ENCODE measurements around the gene FGF19.

The FGF19 gene

DNA sequence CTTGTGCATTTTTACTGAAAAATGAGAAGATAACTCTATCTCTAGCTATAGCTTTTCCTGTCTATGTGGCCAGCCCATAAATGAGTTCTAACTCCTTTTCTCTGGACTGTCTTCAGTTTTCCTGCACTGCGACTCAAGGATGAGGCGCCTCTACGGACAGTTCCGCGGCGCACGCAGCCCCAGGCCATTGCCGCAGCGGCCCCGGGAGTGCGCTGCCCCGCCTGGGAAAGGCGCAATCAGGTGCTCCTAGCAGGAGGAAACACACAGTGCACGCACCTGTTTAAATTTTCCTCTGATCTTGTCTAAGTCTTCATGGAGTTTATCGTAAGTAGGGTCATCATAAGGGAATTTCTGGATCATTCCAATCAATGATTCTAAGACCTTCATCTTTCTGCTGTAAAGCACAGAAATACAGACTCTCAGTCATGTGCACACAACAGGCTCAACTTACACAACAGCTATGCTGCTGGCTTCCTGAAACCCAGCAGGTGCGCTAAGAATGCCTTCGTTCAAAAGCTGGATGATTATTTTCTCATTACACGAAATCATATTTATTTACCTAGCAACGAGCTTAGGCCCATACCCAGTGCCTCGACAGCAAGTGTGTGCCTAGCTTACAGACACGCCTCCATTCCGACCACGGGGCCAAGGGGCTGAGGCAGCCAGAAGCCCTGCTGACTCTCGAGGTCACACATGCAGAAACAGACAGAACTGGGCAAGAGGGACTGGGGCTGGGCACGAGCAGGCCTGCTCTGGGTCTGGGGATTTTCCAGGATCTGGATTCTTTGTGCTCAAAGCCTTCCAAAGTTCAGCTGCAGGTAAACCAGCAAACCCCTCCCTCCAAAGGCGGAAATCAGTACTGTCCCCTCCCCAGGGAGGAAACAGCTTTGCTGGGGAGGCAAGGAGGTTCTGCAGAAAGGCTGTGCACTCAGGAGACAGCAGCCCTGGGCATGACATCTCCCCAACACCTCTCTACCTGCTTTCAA, 35.9 kb downstream of the FGF19 start:
- no peak for DNase-seq

- DNase-seq: no peak
Observed at GRCh38 chr11:69666752-69667536, 36.9 kb downstream of the FGF19 start.

GRCh38 chr11:69666261-69666660, 37.6 kb downstream of the FGF19 start:
- no peak for DNase-seq

GRCh38 chr11:69665669-69666068, 38.2 kb downstream of the FGF19 start:
- no peak for DNase-seq

DNA sequence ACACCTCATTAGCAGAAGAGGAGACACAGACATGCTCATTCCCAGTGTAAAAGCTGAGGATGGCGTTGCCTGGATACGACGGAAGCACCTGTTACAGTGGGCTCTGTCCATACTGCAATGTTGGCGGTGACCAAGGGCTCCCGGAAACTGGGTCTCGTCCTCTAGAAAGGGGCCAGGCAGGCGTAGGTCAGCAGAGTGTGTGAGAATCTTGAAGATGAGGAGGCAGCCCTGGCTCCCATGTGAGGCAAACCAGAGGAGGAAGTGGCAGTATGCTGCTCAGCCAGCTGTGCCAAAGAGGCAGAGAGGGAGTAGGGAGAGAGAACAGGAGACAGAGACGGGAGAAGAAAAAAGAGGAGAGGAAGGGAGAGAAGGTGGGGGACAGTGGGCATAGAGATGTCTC, 38.9 kb downstream of the FGF19 start:
- DNase-seq: no peak

GRCh38 chr11:69664103-69664775, 39.6 kb downstream of the FGF19 start:
- no peak for DNase-seq

DNA sequence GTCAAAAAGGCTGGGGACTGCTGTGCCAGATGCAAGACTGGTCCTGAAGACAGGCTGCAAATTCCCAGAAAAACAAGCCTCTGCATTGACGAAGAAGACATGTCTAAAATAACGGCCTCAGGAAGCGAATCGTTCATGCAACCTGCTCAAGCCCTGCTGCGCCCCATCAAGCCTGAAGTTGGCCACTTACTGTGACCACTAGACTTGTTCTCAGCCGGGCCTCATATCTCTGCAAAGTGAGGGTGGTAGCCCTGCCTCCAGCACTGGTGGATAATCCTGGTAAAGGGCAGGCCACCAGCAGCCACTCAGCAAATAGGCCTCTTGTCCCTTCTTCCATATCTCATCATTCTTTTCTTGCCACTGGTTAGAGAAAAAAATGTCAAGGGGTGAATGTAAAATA, 40.5 kb downstream of the FGF19 start:
- no peak for DNase-seq

DNA sequence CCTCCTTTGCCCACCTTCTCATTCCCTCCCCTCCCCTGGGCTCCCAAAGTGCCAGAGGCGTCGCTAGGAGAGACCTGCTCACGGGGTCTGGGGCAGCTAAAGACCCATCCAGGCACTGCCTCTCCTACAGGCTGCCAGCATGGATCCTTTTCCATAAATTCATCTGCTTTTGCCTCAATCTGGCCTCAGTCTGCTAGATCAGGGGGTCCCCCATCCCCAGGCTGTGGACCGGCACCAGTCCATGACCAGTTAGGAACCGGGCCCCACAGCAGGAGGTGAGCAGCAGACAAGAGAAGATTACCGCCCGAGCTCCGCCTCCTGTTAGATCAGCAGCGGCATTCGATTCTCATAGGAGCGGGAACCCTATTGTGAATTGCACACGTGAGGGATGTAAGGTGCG, 41.0 kb downstream of the FGF19 start:
- DNase-seq: no peak

- DNase-seq: no peak
Observed at GRCh38 chr11:69662021-69662698, 41.7 kb downstream of the FGF19 start.

DNA sequence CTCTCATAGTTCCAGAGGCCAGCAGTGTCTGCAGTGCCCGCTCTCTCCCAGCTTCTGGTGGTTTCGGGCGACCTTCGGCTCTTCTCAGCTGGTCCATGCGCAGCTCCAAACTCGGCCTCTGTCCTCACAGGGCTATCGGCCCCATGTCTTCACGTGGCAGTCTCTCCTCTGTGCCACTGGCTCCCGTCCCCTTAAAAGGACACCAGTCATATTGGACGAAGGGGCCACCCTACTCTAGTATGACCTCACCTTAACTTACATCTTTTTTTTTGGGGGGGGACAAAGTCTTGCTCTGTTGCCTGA, 42.5 kb downstream of the FGF19 start:
- no peak for DNase-seq

- DNase-seq: no peak
Observed at GRCh38 chr11:69660001-69660500, 43.8 kb downstream of the FGF19 start.

GRCh38 chr11:69659591-69659990, 44.2 kb downstream of the FGF19 start:
- DNase-seq: no peak

DNA sequence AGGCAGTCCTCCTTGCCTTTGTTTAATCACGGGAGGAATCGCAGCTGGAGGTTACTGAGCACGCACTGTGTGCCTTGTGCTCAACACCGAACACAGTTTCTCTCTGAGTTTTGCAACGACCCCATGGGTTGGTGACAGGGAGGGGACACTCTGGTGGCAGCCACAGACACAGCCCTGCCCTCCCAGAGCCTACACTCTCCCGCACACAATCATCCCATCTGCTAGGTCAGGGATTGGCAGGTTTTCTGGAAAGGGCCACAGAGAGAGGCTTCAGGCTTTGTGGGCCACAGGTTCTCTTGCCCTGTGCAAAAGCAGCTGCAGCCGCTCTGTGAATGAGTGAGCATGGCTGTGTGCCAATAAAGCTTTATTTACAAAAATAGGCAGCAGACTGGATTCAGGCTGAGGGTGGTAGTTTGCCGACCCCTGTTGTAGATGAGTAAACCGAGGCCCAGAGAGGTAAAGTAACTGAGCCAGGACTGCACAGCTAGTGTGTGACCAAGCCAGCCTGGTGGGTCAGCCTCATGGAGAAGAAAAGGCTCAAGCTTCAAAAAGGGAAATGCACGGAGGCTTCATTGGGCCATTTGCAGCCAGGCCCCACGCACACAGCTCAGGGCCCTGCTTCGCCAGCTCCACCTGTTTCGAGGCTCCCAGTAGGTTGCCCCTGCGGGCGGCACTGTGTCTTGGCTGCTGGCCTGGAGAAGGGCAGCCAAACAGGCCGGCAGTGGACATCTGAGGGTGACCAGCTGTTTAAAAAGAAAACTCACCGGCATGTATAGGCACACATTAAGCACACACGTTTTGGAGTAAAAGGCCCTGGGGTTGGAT, 45.0 kb downstream of the FGF19 start:
- DNase-seq: peak; percentile 66

GRCh38 chr11:69657911-69658625, 45.8 kb downstream of the FGF19 start:
- DNase-seq: no peak

DNA sequence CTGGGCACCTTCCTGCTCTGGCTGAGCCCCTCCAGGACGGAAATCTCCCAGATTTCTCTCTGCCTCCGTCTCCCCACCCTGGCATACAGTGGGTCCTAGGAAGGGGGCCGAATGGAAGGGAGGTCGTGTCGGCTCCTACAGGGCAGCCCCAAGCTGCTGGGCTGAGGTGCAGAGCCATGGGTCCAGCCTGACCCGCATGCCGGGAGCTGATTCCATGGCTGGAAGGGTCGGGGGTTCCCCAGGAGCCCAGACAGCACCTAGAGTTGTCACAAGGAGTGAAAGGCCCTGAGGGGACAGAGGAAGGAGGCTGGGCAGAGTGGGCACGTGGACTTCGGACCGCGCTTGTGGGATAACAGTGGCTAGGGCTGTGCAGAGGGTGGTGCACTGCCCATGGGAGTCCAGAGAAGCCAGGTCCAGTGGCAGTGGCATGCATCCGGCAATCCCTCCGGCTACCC, 46.3 kb downstream of the FGF19 start:
- DNase-seq: no peak

DNA sequence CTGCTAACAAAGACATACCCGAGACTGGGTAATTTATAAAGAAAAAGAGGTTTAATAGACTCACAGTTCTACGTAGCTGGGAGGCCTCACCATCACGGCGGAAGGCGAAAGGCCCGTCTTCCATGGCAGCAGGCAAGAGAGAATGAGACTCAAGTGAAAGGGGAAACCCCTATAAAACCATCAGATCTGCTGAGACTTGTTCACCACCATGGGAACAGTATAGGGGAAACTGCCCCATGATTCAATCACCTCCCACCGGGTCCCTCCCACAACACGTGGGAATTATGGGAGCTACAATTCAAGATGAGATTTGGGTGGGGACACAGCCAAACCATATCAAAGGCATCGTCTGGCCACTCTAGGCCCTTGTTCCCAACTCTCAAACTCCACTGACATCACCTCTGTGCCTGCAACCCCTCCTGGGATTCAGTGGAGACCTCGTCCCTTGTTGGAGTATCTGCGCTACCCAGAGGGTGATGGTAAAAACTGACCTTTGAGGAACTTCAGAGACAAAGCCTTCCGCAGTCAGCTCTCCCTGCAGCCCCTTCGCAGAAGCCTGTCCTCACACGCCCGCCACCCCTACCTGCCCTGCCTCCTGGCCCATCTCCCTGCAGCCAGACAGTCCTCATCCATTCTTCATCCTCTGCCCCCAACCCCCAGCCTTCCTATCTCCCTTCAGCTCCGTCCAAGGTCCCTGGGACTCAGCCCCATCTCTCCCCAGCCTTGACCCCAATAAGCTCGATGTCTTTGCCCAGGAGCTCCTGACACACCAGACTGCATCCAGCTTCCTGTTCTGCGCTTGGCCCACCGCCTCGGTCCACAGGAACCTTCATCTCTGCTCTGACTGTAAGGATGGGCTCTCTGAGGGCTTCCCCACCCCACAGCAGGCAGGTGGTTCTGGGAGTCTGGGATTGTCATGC, 47.0 kb downstream of the FGF19 start:
- no peak for DNase-seq

DNA sequence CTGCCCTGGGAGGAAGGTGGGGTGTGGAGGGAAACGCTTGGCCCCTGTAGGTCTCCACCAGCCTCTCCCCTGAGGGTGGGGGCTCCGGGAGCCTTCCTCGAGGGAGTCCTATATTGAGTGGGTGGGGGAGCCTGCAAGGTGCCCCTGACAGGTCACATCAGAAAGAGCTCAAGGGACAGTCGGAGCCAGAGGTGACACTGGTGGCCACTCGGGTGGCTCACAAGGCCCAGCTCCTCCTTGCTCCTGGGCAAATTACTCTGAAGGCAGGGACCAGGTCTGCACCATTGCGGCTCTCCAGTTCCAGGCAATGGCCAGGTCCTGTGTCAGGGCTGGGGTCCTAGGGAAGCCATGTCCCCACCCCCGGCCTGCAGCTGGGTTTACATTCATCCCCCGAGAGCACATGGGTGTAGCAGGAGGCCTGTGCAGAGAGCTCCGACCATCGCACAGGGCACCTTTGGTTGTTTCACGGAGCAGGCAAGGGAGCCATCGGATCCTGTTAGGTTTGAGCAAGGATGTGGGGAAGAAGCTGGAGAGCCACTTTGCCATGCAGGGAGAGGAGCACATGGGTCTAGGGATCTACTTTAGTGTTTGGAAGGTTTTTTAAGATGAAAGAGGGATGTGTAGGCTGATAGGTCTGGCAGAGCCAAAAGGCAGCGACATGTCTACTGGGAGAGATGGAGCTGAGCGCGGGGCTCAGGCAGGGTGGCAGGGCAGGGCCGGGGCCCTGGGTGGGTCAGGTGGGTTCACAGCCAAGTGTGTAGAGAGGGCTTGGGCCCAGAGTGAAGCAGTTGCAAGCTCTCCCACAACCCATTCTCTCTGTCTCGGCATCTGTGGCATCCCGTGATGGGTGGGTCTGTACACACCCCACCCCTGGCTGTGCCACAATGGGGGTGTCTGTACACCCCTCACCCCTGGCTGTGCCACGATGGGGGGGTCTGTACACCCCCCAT, 48.1 kb downstream of the FGF19 start:
- no peak for DNase-seq

- peak; percentile 60 for DNase-seq
Observed at GRCh38 chr11:69654660-69655478, 49.0 kb downstream of the FGF19 start.
